Lower lobe of right lung (tissue), 2 donors: ENCODE measurements around the gene STX1A. TPM values are rescaled to one million over a fixed set of nuclear protein-coding genes. Genes with fewer than 3 reads are reported as not detected.
A peak's percentile ranks its signal among the peaks of the same experiment; 100 is the strongest.

Experiments used
- ATAC-seq, 2 donors: fragments of 200-7000 bp; cut with Tn5 transposase; one replicate each; pipeline ENCODE4 v1.9.1; 2020 to 2022; ENCODE audit warnings: mild to moderate bottlenecking in 2 of 2, moderate library complexity in 2 of 2
- DNase-seq: peaks from one replicate; pipeline ENCODE4 v3.0.0-alpha.2; 2020
- H3K27ac ChIP-seq: fragments of 200-600 bp; one replicate; pipeline ENCODE4 v1.8.0; 2022
- H3K27me3 ChIP-seq: fragments of 200-600 bp; one replicate; pipeline ENCODE4 v1.8.0; 2022; ENCODE audit warnings: low read depth
- H3K36me3 ChIP-seq: fragments of 200-600 bp; one replicate; pipeline ENCODE4 v1.8.0; 2022; ENCODE audit warnings: mild to moderate bottlenecking
- H3K4me1 ChIP-seq: fragments of 200-600 bp; one replicate; pipeline ENCODE4 v1.8.0; 2022
- H3K4me3 ChIP-seq: fragments of 200-600 bp; one replicate; pipeline ENCODE4 v1.8.0; 2022; ENCODE audit warnings: mild to moderate bottlenecking
- H3K9me3 ChIP-seq: fragments of 200-600 bp; one replicate; pipeline ENCODE4 v1.8.0; 2022
- CTCF ChIP-seq: fragments of 200-600 bp; IDR thresholded peaks from one replicate; pipeline ENCODE4 v1.8.0; 2022; ENCODE audit warnings: antibody characterized with exemption, mild to moderate bottlenecking
- intact Hi-C: fragments of 100-400 bp; cut with DNase I; formaldehyde crosslinking; loops from one replicate; pipeline ENCODE4 v1.11.0; 2022
- total RNA-seq: library from RNA; stranded (reverse); fragmentation: NEBNext Ultra II Directional; extraction: Animal tissue kit (Norgen Biotek cat#: 25700); gene quantifications from one replicate; pipeline ENCODE4 v1.2.1, GENCODE V29; 2021
- donor health status: DM: no; HTN: yes; CAD: no; lungs with severe emphysema.

The STX1A gene
- total RNA-seq, 1 donor from 2014 or later: 6.6 TPM

GRCh38 chr7:73742338-73742752 lies 22.9 kb upstream of the STX1A start:
- ATAC-seq (peak; percentile 2 to 11), DNase-seq (peak; percentile 68)
- intact Hi-C loops: no loop called here
- no peak for TF ChIP-seq CTCF
- no peaks in the 10 kb centered on the region for H3K36me3 ChIP-seq
- H3K4me3 ChIP-seq: no peak overlapping the region
- no peaks in the 10 kb centered on the region for H3K9me3 ChIP-seq
- peaks cover 16% of the 10 kb centered on the region for H3K4me1 ChIP-seq
- peak overlapping the region; percentile 88 for H3K27ac ChIP-seq
- no peaks in the 10 kb centered on the region for H3K27me3 ChIP-seq

- intact Hi-C loops: no loop called here
- H3K4me1 ChIP-seq: peaks cover 19% of the 10 kb centered on the region
- H3K27ac ChIP-seq: peak overlapping the region; percentile 88
- DNase-seq: no peak
- TF ChIP-seq CTCF: no peak
- no peaks in the 10 kb centered on the region for H3K9me3 ChIP-seq
- peaks cover 7% of the 10 kb centered on the region for H3K36me3 ChIP-seq
- no peaks in the 10 kb centered on the region for H3K27me3 ChIP-seq
- H3K4me3 ChIP-seq: no peak overlapping the region
- ATAC-seq: no peak
These were observed 22.1 kb upstream of the STX1A start for GRCh38 chr7:73741600-73741999.

GRCh38 chr7:73740771-73741170 lies 21.3 kb upstream of the STX1A start:
- Histone ChIP-seq H3K4me3 (no peak overlapping the region), H3K9me3 (no peaks in the 10 kb centered on the region), H3K27me3 (no peaks in the 10 kb centered on the region), H3K36me3 (peaks cover 15% of the 10 kb centered on the region), H3K27ac (peak overlapping the region; percentile 3), H3K4me1 (peaks cover 19% of the 10 kb centered on the region)
- intact Hi-C loops: no loop called here
- DNase-seq: no peak
- ATAC-seq: no peak
- TF ChIP-seq CTCF: no peak

GRCh38 chr7:73740212-73740611 lies 20.7 kb upstream of the STX1A start:
- H3K9me3 ChIP-seq: no peaks in the 10 kb centered on the region
- H3K27me3 ChIP-seq: no peaks in the 10 kb centered on the region
- ATAC-seq (no peak), DNase-seq (no peak)
- H3K36me3 ChIP-seq: peaks cover 17% of the 10 kb centered on the region
- H3K27ac ChIP-seq: peak overlapping the region; percentile 3
- no peak for TF ChIP-seq CTCF
- peaks cover 24% of the 10 kb centered on the region for H3K4me1 ChIP-seq
- intact Hi-C loops: no loop called here
- no peak overlapping the region for H3K4me3 ChIP-seq

- Histone ChIP-seq H3K36me3 (peaks cover 17% of the 10 kb centered on the region), H3K9me3 (no peaks in the 10 kb centered on the region), H3K27me3 (no peaks in the 10 kb centered on the region), H3K4me1 (peaks cover 32% of the 10 kb centered on the region), H3K4me3 (peak overlapping the region; percentile 94), H3K27ac (peak overlapping the region; percentile 97)
- no peak for DNase-seq
- intact Hi-C loops: no loop called here
- ATAC-seq: no peak
- TF ChIP-seq CTCF: no peak
These were observed 19.9 kb upstream of the STX1A start for GRCh38 chr7:73739387-73739767.
